TTC549 (cell line): Measurements from ENCODE around the gene TMLHE.
"Not testable (repeated sequence)": the region's sequence is repeated elsewhere in the genome, so short reads cannot be mapped to it uniquely, and the experiment has no call there.

Experiments
- FAIRE-seq: peaks from 2 replicates; lab custom pipeline; 2012; peaks lifted over from hg19 to GRCh38; lab: Jason Lieb, UNC

The TMLHE gene

GRCh38 chrX:155612312-155613224 is at the start of gene TMLHE, which contains the start of gene SPRY3:
Gene TMLHE (minus strand): TSS chrX:155612952. CDS start chrX:155545276, 67,676 bp downstream.
Gene SPRY3 (plus strand): TSS chrX:155612586.
- no peak for FAIRE-seq

- no peak for FAIRE-seq
Measured at GRCh38 chrX:155662282-155662681, 49.5 kb upstream of the TMLHE start.

GRCh38 chrX:155645180-155645579 is 32.4 kb upstream of the TMLHE start:
- FAIRE-seq, result no peak

- FAIRE-seq, result no peak
Measured at GRCh38 chrX:155643240-155643639, 30.5 kb upstream of the TMLHE start.

- not testable (repeated sequence) for FAIRE-seq
Measured at GRCh38 chrX:155641371-155641770, 28.6 kb upstream of the TMLHE start.

GRCh38 chrX:155637714-155638113 is 25.0 kb upstream of the TMLHE start:
- FAIRE-seq, result no peak

GRCh38 chrX:155635019-155635418 is 22.3 kb upstream of the TMLHE start:
- FAIRE-seq, result not testable (repeated sequence)

GRCh38 chrX:155632431-155633100 is 19.8 kb upstream of the TMLHE start:
- no peak for FAIRE-seq

GRCh38 chrX:155620110-155620509 is 7.4 kb upstream of the TMLHE start:
- FAIRE-seq, result peak; percentile 82

- no peak for FAIRE-seq
Measured at GRCh38 chrX:155615938-155616337, 3.2 kb upstream of the TMLHE start.

GRCh38 chrX:155613927-155614559 is 1.3 kb upstream of the TMLHE start:
- no peak for FAIRE-seq

- no peak for FAIRE-seq
Measured at GRCh38 chrX:155611302-155611701, 1.4 kb downstream of the TMLHE start.

- no peak for FAIRE-seq
Measured at GRCh38 chrX:155592981-155593380, 19.8 kb downstream of the TMLHE start.

- no peak for FAIRE-seq
Measured at GRCh38 chrX:155592331-155592730, 20.4 kb downstream of the TMLHE start.

- FAIRE-seq, result no peak
Measured at GRCh38 chrX:155577682-155578081, 35.1 kb downstream of the TMLHE start.

- no peak for FAIRE-seq
Measured at GRCh38 chrX:155563099-155563498, 49.7 kb downstream of the TMLHE start.

GRCh38 chrX:155544881-155545280 is 67.9 kb downstream of the TMLHE start:
- no peak for FAIRE-seq

- no peak for FAIRE-seq
Measured at GRCh38 chrX:155535866-155536265, 76.9 kb downstream of the TMLHE start.

GRCh38 chrX:155534800-155535199 is 78.0 kb downstream of the TMLHE start:
- FAIRE-seq, result no peak

- not testable (repeated sequence) for FAIRE-seq
Measured at GRCh38 chrX:155527023-155527422, 85.7 kb downstream of the TMLHE start.

GRCh38 chrX:155514225-155514624 is 98.5 kb downstream of the TMLHE start:
- no peak for FAIRE-seq

GRCh38 chrX:155505296-155505695 is 107.5 kb downstream of the TMLHE start:
- no peak for FAIRE-seq

- not testable (repeated sequence) for FAIRE-seq
Measured at GRCh38 chrX:155495134-155495533, 117.6 kb downstream of the TMLHE start.
